Measurements from ENCODE around the gene GLRX2.
"Not testable (repeated sequence)": the region's sequence is repeated elsewhere in the genome, so short reads cannot be mapped to it uniquely, and the experiment has no call there.

Gene GLRX2

GRCh38 chr1:193065954-193066353 is 39.3 kb downstream of the GLRX2 start:
- Mint-ChIP-seq H3K4me3 (no peak overlapping the region), H3K27me3 (no peaks in the 10 kb centered on the region), H3K36me3 (ENCODE audit: low read depth) (peaks cover 16% of the 10 kb centered on the region), H3K4me1 (peaks cover 82% of the 10 kb centered on the region), H3K27ac (peak overlapping the region; percentile 24), H3K9me3 (peaks cover 3% of the 10 kb centered on the region)
- ATAC-seq (no peak), DNase-seq (no peak)

DNA sequence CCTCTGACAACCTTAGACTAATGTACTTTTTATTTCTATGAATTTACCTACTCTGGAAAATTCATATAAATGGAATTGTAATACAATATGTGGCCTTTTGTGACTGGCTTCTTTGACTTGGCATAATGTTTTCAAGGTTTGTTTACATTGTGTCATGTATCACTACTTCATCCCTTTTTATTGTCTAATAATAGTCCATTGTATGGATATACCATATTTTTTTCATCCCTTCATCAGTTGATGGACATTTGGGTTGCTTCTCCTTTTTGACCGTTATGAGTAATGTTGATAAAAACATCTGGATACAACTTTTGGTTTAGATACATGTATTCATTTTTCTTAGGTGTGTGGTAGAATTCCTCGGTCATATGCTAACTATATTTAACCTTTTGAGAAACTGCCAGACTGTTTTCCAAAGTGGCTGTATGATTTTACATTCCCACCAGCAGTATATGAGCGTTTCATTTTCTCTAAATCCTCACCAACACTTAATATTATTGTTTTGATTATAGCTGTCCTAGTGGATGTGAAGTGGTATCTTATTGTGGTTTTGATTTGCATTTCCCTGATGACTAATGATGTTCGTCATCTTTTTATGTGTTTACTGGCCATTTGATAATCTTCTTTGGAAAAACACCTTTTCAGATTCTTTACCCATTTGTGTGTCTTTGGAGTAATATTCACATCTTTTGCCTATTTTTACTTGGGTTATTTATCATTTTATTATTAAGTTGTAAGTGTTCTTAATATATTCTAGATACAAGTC is 42.3 kb downstream of the GLRX2 start:
- Mint-ChIP-seq H3K4me3 (peak overlapping the region; percentile 16), H3K4me1 (peaks cover 70% of the 10 kb centered on the region), H3K27me3 (peaks cover 2% of the 10 kb centered on the region), H3K9me3 (peaks cover 3% of the 10 kb centered on the region), H3K27ac (peak overlapping the region; percentile 72), H3K36me3 (ENCODE audit: low read depth) (peaks cover 20% of the 10 kb centered on the region)
- DNase-seq (no peak), ATAC-seq (no peak)

DNA sequence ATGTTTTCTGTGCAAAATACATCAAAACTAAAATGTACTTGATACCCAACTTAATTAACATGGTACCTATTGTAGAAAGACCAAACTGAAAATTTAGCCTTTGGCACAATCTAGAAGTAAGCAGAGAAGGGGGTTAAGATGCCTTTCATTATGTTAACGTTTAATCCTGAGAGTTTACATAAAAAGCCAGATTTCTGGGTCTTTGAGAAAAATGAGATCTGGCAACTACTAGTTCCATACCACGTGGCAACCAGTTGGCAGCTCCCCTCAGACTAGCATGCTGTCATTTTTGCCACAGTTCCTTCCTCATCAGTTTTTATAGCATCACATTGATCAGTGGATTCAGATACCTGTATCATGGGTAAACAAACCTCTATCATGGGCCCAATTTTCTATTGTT is 44.3 kb downstream of the GLRX2 start:
- DNase-seq (no peak), ATAC-seq (no peak)
- H3K9me3 Mint-ChIP-seq, result no peaks in the 10 kb centered on the region
- H3K4me3 Mint-ChIP-seq, result peak overlapping the region; percentile 95
- peak overlapping the region; percentile 99 for H3K27ac Mint-ChIP-seq
- H3K27me3 Mint-ChIP-seq, result peaks cover 2% of the 10 kb centered on the region
- peaks cover 70% of the 10 kb centered on the region for H3K4me1 Mint-ChIP-seq
- peaks cover 31% of the 10 kb centered on the region for H3K36me3 Mint-ChIP-seq (ENCODE audit: low read depth)

- DNase-seq, result no peak
- Mint-ChIP-seq H3K4me1 (peaks cover 66% of the 10 kb centered on the region), H3K36me3 (ENCODE audit: low read depth) (peaks cover 31% of the 10 kb centered on the region), H3K4me3 (peak overlapping the region; percentile 95), H3K27me3 (peaks cover 2% of the 10 kb centered on the region), H3K27ac (peak overlapping the region; percentile 99), H3K9me3 (no peaks in the 10 kb centered on the region)
- ATAC-seq, result no peak
Observed at GRCh38 chr1:193060406-193060805, 44.8 kb downstream of the GLRX2 start.

DNA sequence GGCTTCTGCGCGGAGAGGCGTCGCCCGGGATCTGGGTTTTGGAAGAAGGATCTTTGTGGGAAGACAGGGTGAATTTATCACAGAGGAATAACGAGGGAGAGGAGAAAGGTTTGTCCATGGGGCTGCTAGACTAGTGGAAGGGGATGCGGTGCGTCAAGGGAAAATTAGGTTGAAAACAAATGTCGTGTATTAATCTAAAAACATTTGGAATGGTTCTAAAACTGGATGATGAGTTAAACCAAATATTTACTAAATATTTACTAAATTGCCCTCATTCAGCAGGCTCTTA is 45.2 kb downstream of the GLRX2 start:
- H3K4me1 Mint-ChIP-seq, result peaks cover 62% of the 10 kb centered on the region
- H3K4me3 Mint-ChIP-seq, result peak overlapping the region; percentile 95
- H3K27ac Mint-ChIP-seq, result peak overlapping the region; percentile 99
- DNase-seq (no peak), ATAC-seq (no peak)
- H3K9me3 Mint-ChIP-seq, result no peaks in the 10 kb centered on the region
- peaks cover 2% of the 10 kb centered on the region for H3K27me3 Mint-ChIP-seq
- H3K36me3 Mint-ChIP-seq (ENCODE audit: low read depth), result peaks cover 31% of the 10 kb centered on the region

DNA sequence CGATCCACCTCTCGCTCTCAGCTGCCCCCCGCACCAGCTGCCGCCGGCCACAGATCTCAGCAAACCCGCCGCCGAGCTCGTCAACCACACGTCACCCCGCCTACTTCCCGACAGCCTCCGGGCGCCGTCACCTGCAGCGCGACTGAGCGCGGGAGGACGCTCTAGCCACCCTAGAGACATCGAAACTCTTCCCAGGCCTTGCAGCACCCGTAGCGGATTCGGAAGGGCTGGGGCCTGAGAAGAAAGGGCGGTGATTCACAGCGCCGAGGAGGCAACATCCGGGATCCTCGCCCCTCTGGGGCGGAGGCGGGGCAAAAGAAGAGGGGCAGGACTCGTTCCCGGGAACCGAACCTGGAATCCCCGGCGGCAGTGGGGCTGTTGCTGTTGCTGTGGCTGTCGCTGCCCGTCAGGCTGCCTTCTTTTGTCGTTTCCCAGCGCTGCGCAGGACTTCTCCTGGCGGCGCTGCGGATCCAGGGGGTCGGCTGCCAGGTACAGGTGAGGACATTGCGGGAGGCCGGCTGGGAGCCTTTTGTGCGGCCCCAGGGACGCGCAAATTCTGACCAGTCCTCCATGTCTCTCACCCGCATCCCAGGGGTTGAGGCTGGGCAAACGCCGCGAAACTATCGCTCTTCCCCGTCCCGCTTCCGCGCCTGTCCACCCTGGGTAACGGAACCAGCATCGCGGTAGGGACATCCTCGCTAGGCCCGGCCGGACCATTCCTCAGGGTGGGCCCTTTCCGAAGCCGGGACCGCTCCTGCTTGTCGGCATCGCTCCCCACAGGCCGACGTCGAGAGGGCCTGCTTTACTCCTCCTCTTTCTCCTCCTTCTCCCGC is 45.7 kb downstream of the GLRX2 start, which contains the start of the genes RO60 and UCHL5:
Gene RO60 (plus strand): TSS at position 331 of the 833 bp plus-strand sequence. CDS start 9,443 bp downstream, outside the sequence.
Gene UCHL5 (minus strand): TSS at position 79 of the 833 bp plus-strand sequence. CDS start 100 bp downstream, outside the sequence.
- no peaks in the 10 kb centered on the region for H3K9me3 Mint-ChIP-seq
- DNase-seq (peak; percentile 91), ATAC-seq (peak; percentile 96)
- H3K36me3 Mint-ChIP-seq (ENCODE audit: low read depth), result peaks cover 31% of the 10 kb centered on the region
- peak within 1 kb of the TSS; percentile 95 for H3K4me3 Mint-ChIP-seq
- H3K27me3 Mint-ChIP-seq, result peaks cover 2% of the 10 kb centered on the region
- H3K27ac Mint-ChIP-seq, result peak within 1 kb of the TSS; percentile 99
- peaks cover 60% of the 10 kb centered on the region for H3K4me1 Mint-ChIP-seq

GRCh38 chr1:193058529-193059281 is 46.5 kb downstream of the GLRX2 start:
- Mint-ChIP-seq H3K27ac (peak overlapping the region; percentile 99), H3K36me3 (ENCODE audit: low read depth) (peaks cover 31% of the 10 kb centered on the region), H3K4me1 (peaks cover 57% of the 10 kb centered on the region), H3K27me3 (peaks cover 2% of the 10 kb centered on the region), H3K9me3 (no peaks in the 10 kb centered on the region), H3K4me3 (peak overlapping the region; percentile 95)
- ATAC-seq, result peak; percentile 60
- peak; percentile 70 for DNase-seq

GRCh38 chr1:193054169-193054675 is 51.0 kb downstream of the GLRX2 start:
- Mint-ChIP-seq H3K4me1 (peaks cover 35% of the 10 kb centered on the region), H3K27me3 (peaks cover 1% of the 10 kb centered on the region), H3K27ac (no peak overlapping the region), H3K9me3 (no peaks in the 10 kb centered on the region), H3K4me3 (no peak overlapping the region), H3K36me3 (ENCODE audit: low read depth) (peaks cover 37% of the 10 kb centered on the region)
- ATAC-seq (no peak), DNase-seq (no peak)

DNA sequence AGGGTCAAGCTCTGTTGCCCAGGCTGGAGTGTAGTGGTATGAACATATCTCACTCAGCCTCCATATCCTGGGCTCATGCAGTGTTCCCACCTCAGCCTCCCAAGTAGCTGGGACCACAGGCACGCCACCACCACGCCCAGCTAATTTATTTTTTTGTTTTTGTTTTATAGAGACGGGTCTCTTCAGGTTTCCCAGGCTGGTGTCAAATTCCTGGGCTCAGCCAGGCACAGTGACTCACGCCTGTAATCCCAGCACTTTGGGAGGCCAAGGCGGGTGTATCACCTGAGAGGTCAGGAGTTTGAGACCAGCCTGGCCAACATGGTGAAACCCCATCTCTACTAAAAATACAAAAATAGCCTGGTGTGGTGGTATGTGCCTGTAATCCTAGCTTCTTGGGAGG is 56.3 kb downstream of the GLRX2 start:
- H3K36me3 Mint-ChIP-seq (ENCODE audit: low read depth), result peaks cover 40% of the 10 kb centered on the region
- not testable (repeated sequence) for ATAC-seq, DNase-seq, H3K9me3 Mint-ChIP-seq, H3K27ac Mint-ChIP-seq, H3K27me3 Mint-ChIP-seq, H3K4me3 Mint-ChIP-seq
- peaks cover 13% of the 10 kb centered on the region for H3K4me1 Mint-ChIP-seq

Measured in activated naive CD8-positive, alpha-beta T cell treated with anti-CD3 and anti-CD28 coated beads, Interleukin-2, amount 50 U/mL, for 24 hours (primary cell).